HEK293 (cell line): Measurements from ENCODE around the gene CENPS.

Experiments
- CTCF ChIP-seq: fragments of 450-650 bp; formaldehyde crosslinking; IDR thresholded peaks from 2 replicates; pipeline ENCODE4 v1.5.1; 2016; ENCODE audit warnings: missing biosample characterization, missing genetic modification characterization
- HOXC10 ChIP-seq: sonication (generic); formaldehyde crosslinking; IDR thresholded peaks from 2 replicates; pipeline ENCODE4 v1.8.1; 2023; ENCODE audit warnings: mild to moderate bottlenecking, missing genetic modification reagents
- ZNF280D ChIP-seq: fragments of 450-650 bp; formaldehyde crosslinking; IDR thresholded peaks from 2 replicates; pipeline ENCODE4 v1.5.1; 2016; ENCODE audit warnings: missing biosample characterization, missing genetic modification characterization
- ZNF585B ChIP-seq: fragments of 450-650 bp; formaldehyde crosslinking; IDR thresholded peaks from 2 replicates; pipeline ENCODE4 v1.5.1; 2016; ENCODE audit warnings: missing biosample characterization, missing genetic modification characterization

DNA sequence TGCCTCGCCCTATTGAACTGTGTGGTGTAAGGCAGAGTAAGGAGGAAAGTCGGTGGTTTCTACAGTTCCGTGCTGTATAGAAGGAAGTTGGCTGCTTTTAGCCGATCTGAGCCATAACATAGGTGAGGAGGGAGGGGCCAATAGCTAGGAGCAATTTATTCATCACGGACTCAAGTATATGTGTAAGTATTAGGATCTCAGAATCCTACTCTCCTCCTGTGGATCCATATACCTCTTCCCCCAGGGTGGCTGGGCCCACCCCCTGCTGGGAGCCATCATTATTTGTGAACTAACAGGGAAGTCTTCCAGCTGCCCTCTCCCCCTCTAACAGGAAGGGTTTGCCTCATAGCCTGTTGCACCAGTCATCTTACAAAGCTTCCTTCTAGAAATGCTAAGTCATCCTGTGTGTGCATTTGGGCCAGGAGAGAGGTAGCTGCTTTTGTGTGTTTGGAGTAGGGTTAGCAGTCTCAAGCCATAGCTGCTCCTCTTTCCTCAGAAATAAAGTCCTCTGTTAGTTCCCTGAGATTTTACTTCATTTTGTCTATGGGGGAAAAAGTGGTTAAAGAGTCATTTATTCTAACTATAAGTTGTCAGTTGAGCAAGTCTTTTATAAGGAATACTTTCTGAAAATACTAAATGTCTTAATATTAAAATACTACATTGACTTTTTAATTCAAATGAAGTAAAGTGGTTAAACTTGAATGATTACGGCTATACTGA lies 14.9 kb upstream of the CENPS start:
- TF ChIP-seq CTCF (no peak), ZNF585B (tag by site-specific recombination) (no peak), HOXC10 (CRISPR knock-in tag) (no peak), ZNF280D (tag by site-specific recombination) (no peak)
